Left cardiac atrium (tissue), 4 donors: ENCODE measurements around the gene TFAP2D. TPM values are rescaled to one million over a fixed set of nuclear protein-coding genes. Genes with fewer than 3 reads are reported as not detected.

Source experiments
- ATAC-seq, 2 donors: fragments of 200-7000 bp; cut with Tn5 transposase; one replicate each; pipeline ENCODE4 v1.9.1; 2020; ENCODE audit warnings: mild to moderate bottlenecking in 2 of 2, moderate library complexity in 2 of 2
- DNase-seq: peaks from one replicate; pipeline ENCODE4 v3.0.0-alpha.2; 2020
- intact Hi-C, 2 donors: fragments of 100-400 bp; cut with DNase I; formaldehyde crosslinking; loops; one replicate each; pipeline versions ENCODE4 v1.14.1 to v1.15.1; 2022 to 2023
- long read RNA-seq: library from polyadenylated mRNA; unstranded; transcript quantifications from one replicate; pipeline ENCODE4 v2.0.0, GENCODE V29; 2021
- total RNA-seq, 2 donors: library from RNA; stranded (reverse); fragmentation: NEBNext Ultra II Directional; extraction: Animal tissue kit (Norgen Biotek cat#: 25700); gene quantifications; one replicate each; pipeline ENCODE4 v1.2.1, GENCODE V29; 2021
- donor health status: DM: no; HTN: yes; CAD: no.
- donor health status: DM: no; HTN: yes; CAD: no; lungs with severe emphysema.
- donor health status: DM: yes; HTN: yes; CAD: no.
- donor health status: Dilated cardiomyopathy.

Gene TFAP2D
- not detected for total RNA-seq
- long read RNA-seq, result 0 reads

DNA sequence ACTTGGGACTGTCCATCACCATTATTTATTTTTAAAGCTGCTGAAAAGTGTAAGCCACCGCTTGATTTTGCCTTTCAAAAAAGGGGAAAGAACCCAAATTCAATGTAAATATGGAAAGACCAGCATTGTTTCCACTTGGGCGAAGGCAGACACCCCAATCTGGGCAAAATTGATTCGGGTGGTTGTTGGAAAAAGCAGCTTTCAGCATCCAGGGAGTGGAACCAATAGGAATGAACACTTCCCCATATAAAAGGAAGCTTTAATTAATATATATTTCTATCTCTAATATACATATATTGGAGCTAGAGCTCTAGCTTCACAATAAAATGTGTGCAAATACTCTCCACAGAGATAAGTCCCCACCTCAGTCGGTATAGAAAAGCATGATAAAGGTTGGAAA is at the start of gene TFAP2D:
TSS of gene TFAP2D (plus strand) at position 301 of the 400 bp plus-strand sequence. CDS start 530 bp downstream, outside the sequence.
- intact Hi-C loops, result no loop called here
- ATAC-seq (no peak), DNase-seq (no peak)

DNA sequence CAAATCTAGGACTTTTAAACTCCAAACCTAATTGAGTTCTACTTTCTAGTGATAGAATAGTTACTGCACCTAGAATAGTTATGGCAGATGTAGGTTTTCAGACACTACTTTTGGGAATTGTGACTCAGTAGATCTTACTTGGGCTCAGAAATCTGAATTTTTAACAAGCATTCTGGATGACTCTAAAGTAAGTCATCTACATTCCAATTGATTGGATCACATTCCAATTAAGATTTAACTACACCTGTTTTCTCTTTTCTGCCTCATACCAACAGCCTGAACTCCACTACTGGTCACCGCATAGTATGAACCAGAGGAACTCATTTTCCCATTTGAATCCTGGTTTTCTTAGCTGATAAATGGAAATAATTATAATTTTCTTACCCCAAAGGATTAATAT is 49.5 kb upstream of the TFAP2D start:
- intact Hi-C loops, result no loop called here
- no peak for DNase-seq
- no peak for ATAC-seq

DNA sequence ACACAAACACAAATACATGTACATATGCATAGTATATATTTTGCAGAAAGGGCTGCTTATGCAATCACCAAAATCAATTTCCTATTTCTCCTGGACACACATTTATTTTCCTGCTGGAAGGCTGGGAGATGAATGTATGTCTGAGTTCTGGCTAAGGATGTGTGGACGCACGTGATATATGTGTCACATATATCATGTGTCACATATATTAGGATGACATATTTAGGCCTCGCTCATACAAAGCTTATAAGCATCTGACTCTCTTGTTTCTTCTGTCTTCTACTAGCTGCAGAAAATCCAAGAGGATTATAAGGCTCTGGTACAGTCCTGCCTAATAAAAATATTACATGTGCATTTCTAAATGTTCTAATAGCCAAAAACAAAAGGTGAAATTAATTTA is 47.2 kb upstream of the TFAP2D start:
- intact Hi-C loops, result no loop called here
- no peak for DNase-seq
- no peak for ATAC-seq

DNA sequence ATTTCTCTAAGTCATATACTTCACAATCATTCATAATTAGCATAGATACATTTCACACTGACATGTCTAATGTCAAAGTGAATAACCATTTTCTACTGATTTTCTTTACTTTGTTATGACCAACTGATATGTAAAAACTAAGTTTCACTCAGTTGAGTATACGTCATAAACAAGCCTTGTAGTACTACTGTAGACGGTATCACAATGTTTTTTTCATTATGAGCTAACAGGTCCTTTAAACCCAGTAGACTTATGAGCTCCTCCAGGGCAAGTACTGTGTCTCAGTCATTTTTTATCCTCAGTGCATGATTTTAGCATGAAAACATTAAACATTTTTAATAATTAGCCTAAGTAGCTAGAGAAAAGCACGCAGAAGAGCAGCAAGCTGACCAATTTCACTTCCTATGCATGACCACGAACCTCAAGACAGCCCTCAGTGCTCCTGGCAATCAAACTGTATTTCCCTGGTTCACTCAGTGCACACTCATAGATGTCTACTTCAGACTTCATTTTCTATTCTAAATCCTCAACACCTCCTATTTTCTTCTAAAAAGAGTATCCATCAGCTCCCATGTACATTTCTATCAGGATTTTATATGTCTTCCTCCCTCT is 32.0 kb upstream of the TFAP2D start:
- ATAC-seq, result no peak
- DNase-seq, result no peak
- intact Hi-C loops, result no loop called here

DNA sequence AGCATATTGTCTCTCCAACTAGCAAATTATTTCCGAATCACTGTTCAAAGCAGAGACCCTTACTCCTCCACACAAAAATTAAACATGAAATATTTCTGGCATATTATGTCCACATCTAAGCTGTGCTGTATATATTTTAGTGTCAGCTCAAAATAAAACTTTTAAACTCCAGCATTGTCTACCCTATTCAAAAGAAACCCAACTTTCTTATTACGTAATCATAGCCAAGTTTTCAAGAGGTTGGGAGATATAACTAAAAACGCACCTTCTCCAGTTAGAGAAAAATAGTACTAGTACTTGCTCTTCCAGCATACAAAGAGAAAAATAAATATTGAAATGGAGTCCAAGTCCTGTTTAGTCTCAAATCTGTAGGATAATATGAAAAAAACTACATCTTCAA is 24.1 kb upstream of the TFAP2D start:
- no peak for ATAC-seq
- intact Hi-C loops, result no loop called here
- no peak for DNase-seq

DNA sequence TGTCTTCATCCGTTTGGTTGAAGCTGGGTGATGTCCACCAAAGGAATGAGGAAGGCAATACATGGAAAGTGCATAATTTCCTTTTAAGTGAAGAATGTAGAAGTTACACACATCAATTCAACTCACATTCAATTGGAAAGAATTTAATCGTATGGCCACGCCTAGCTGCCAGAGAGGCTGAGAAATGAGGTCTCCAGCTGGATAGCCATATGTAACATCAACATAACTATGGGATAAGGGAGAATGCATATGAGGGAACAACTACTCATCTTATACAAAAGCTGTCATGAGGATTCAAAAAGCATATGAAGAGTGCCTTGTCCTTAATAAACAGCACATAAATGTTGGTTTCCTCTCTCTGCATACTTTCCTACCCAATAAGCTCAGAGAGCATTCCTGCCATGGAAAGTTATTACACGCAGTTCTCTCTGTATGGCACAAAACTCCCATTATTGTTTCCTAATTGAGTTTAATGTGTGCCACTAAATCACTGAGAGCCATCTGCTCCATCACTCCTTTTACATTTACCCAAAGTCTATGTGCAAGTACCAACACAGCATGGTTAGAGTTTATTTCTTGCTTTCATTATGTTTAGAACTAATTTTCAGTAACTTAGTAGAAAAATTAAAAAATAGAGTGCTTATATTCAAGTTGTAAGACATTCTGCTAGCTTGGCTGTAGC is 21.4 kb upstream of the TFAP2D start:
- DNase-seq, result no peak
- ATAC-seq, result no peak
- intact Hi-C loops, result no loop called here

DNA sequence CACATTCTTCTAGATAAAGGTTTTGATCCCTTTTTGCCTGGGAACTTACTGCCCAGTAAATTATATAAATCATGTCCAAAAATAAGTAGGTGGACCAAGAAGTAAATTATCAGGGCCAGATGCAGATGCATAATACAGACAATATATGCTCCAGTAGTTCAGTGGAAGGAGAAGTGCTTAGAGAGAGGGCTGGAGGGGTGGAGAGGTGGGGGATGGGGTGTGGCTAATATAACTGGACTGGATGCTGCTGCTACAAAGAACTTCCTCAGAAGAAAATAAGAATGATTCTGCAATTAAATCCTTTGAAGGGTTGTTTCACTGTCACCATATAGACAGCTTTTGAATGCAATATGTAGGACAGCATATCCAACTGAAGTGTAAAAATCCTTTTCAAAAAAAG is 14.8 kb upstream of the TFAP2D start:
- ATAC-seq (no peak), DNase-seq (no peak)
- intact Hi-C loops, result no loop called here

DNA sequence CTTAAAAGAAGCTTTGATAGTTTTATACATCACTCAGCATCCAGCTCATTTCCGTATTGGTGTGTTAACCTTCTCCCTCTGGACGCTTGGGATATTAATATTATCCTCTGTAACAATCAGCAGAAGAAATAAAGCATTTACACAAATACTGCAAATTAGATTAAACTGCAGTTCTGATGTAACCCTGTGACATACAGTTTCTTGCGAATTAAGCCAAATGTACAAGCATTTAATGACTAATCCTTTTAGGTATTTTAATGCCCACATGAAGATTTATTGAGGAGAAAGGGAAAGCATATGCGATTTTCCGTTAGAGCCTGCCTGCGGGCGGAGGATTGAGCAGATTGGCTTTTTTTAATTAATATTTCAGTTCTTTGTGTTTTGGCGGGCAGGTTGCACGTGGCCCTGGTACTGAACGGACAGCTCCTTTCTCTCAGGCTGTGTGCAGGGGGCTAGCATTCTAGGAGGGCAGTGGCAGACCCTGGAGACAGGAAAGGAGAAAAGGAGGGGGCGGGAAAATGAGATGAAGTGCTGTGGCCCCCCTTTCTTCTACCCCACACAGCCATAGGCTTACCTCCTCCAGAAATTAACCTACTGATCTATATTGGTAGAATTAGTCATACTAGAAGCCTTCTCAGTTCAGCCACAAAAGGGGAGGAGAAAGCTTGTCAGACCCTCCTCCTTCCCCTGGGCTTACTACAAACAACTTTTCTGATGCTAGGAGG is 14.1 kb upstream of the TFAP2D start:
- intact Hi-C loops, result no loop called here
- DNase-seq (no peak), ATAC-seq (no peak)

DNA sequence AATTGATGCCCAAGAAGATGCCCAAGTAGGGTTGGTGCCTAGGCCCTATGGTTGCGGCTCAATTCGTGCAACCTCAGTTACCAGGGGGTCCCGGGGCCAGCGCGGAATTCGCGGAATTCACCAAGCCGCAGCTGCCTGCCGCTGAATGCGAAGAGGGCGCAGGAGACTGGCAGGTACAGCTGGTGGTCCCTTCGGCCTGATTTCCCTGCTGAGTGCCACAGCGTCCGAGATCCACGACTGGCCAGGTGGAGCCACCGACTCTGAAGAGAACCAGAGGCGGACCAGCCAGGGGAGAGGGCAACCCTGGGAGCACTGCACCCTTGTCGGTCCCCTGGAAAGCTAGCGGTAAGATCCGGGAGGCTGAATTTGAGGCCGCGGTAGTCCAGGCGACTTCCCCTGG is 6.8 kb upstream of the TFAP2D start:
- intact Hi-C loops, result no loop called here
- ATAC-seq (no peak), DNase-seq (no peak)

DNA sequence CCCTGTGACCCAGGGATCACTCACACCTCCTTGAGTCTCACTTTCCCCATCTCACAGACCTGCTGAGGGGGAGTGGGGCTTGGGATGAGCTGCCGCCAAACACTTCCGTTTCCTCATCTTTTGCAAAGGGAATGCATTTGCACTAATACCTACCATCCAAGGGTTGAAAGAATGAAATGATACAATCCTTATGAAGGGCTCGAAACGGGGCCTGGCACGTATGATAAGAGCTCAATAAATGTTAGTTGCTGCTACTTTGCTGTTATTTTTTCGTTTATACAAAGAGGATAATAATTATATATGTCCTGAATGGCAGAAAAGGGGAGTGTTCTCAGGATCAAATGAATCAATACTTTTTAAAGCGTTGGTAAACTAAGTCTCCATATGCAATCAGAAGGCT is 6.1 kb upstream of the TFAP2D start:
- ATAC-seq (no peak), DNase-seq (no peak)
- intact Hi-C loops, result no loop called here

DNA sequence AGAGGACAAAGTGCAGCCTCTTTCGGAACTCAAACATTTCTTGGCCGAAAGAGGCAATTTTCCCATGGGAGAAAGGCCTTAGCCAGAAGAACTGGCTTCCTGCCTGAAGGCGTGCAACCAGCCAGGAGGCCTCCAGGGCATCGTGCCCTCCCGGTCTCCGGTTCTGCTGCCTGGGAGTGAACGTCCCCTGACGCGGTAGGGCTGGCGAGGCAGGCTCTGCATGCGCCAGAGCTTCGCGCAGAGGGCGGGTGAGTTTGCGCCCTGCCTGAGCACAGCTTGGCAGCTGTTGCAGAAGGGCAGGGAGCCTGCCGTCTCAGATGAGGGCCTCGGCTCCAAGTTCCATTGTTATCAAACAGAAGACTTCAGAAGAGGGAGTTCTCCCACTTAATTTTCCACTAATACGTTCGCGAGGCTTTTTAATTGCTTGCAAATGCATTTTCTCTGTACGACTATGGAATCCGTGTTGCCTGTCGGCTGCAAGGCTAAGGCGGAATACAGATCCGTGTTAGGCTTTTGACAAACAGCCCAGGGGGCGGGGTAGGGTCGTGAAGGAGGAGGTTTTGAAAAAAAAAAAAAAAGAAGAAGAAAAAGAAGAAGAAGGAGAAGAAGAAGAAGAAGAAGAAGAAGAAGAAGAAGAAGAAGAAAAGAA is 5.5 kb upstream of the TFAP2D start:
- intact Hi-C loops, result no loop called here

DNA sequence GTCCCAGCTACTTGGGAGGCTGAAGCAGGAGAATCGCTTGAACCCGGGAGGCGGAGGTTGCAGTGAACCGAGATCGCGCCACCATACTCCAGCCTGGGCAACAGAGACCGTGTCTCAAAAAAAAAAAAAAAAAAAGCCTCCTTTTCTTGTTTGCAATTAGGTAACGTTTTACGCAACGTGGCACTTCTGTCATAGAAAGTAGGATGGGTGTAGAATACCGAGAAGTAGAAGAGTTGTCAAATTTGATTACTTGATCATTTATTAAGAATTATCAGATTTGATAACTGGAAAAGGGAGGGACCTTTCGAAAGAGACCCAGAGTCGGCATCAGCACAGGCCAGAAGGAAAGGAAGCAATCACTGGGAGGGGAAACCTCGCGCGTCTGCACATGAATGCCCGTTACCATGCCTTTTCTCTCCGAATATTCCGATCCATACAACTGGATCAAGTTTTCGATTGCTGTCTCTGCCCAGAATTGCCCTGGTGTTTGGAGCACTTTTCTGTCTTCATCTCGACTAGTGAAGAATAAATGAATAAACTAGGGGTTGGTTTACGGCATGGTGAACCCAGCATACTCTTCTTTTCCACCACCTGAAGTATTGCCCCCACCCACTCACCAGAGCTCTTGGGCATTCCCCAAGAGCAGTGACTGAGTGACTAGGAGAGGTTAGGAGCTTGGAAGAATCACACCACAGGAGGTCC is 4.5 kb upstream of the TFAP2D start:
- DNase-seq, result no peak
- intact Hi-C loops, result no loop called here
- ATAC-seq, result no peak

More for the DNA sequence above, 5.5 kb upstream of the TFAP2D start:
- peak in 1 of 2 donors; percentile 93 for ATAC-seq
- no peak for DNase-seq

DNA sequence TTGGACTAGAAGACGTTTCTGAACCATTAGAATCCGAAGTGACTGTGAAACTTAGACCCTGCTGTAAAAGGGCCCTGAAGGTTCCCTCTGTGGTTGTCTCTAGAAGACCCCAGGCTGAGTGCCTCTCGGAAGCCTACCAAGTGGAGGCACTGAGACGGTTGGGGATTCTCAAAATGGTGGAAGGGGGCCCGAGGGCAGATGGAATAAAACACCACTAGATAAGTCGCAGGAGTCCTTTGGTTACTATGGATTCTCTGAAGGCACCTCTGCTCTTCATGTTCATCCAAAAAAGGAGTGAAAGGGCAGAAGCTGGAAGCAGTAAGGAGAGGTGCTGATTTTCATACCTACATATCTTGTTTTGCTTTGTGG is 4.0 kb upstream of the TFAP2D start:
- intact Hi-C loops, result no loop called here
- ATAC-seq, result no peak
- DNase-seq, result no peak

DNA sequence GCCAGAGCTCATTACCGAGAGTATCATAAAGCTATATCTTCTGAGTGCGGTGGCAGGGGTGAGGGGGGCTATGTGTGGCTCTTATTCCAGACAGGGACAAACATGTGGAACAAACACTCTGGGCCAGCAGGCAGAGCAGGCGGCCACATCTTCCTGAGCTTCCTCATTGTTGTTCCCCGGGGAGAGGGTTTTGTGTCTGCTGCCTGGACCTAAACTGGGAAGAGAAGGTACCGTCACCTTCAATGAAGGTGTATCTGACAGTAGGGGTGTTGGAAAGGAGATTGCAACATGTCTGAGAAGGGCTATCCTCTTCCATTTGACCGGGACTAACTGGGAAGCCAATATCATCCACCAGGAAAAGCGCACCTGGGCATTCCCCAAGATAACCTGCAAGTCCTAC is 1.6 kb upstream of the TFAP2D start:
- DNase-seq (no peak), ATAC-seq (no peak)
- intact Hi-C loops, result no loop called here

DNA sequence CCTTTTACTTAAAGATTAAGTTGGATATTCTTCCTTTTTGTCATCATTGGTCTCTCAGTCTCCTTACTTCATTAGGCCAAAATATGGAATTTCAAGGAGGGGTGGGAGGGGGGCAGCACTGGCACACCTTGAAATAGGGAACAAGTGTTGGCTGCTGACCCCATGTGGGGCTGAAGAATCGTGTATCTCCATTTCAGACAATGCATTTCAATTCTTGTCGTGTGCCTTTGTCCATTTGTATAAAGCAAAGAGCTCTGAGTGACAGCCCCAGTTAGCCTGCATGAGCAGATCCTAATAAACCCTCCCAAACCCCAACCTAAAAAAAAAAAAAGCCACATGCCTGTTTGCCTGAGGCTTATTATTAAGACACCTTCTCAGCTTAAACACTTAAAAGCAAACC is 1.0 kb upstream of the TFAP2D start:
- ATAC-seq (no peak), DNase-seq (no peak)
- intact Hi-C loops, result no loop called here

DNA sequence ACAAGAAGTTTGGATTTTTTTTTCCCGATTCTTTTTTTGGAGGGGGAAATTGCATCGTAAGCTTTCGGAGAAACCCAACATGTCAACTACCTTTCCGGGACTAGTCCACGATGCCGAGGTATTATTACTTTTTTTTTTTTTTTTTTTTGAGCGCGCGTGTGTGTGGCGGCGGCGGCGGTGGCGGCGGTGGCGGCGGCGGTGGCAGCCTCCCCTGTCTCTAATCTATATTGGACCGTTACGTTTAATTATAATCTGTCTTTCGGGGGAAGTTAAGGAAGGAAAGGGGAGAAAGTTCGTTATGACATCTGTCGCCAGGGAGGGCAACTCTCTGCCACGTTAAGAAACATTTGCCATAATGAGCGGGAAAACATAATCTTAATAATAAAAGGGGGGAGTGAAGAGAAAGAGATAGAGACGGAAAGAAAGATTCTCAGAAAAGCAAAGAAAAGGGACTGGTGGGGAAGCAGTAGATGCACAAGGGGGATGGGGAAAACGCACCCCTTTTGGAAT is 706 bp downstream of the TFAP2D start:
- intact Hi-C loops, result no loop called here
- no peak for ATAC-seq
- no peak for DNase-seq

DNA sequence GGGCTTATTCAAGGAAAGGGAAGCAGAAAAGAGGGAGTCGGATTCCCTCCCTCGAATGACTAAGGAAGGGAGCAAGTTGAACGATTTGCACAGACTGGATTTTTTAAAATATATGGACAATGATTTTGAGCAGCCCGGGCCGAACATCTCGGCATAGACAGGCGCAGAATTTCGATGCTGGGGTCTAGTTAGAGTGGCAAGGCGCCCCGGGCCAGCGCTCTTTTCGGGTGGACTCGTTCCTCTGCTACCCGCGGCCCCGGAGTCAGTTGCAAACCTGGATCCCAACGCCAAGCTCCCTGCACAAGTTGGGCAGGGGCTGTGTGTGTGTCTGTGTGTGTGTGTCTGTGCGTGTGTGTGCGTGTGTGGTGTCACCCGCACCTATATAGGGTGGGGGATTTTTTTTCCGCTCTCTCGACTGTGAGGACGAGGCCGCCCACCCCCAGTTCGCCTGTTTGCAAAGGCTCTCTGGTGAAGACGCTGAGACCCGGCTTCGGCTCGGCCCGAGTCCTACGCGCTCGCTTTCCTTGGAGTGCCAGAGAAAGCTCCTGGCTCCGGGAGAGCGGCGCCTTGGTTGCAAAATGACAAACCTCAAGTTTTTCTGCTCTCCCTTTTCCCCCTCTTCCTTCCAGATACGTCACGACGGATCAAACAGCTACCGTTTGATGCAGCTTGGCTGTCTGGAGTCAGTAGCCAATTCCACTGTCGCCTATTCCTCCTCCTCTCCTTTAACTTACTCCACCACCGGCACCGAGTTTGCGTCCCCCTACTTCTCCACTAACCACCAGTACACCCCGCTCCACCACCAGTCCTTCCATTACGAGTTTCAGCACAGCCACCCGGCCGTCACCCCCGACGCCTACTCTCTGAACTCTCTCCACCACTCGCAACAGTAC is 1.4 kb downstream of the TFAP2D start:
- ATAC-seq (no peak), DNase-seq (no peak)
- intact Hi-C loops, result no loop called here

DNA sequence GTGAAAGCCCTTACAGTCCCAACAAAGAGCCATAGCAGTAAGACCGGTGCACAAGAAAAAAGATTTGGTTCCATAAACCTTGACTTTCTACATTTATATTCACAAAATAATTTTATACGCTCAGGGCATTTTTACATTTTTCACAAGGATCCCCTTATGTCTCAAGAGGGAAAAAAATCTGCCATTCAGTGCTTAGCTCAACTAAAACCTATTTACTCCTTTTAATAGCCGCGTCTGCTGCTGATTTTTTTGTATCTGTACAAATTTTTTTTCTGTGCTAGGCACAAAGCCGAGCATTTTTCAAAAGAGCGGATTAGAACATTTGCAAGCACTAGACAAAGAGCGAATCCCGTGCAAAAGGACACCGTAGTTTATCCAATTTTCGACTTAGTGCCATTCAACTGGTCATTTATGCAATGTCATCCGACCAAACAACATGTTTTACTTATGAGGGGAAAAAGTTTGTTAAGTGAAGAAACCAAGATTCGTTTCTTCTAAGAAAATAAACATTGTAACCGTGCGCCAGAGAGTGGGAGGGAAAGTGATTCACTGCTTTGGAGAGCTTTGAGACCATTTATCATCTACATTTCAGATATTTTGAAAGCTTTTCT is 3.7 kb downstream of the TFAP2D start:
- peak in 1 of 2 donors; percentile 29 for ATAC-seq
- no peak for DNase-seq
- intact Hi-C loops, result no loop called here
